ENCODE results near the gene FASTKD3. TPM values are rescaled to one million over a fixed set of nuclear protein-coding genes. Genes with fewer than 3 reads are reported as not detected.

Gene FASTKD3
- total RNA-seq, 2 donors from 2014 or later = 1.3 to 9.1 TPM

DNA sequence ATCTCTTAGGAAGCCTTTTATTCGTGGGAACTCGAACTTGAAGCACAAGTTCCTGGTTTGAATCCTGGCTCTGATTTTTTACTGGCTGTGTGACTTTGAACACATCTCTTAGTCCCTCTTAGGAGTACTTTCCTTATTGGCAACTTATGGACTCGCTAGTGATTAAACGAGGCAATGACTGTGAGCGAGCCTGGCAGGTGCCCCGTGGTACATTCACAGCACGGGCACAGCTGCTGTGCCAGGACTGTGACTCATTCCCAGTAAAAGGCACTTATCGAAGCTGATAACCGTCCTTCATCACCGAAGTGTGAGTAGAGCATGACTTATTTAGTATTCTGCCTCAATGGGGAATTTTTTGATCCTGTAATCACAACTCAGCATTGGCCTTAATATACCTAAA is 40.6 kb downstream of the FASTKD3 start:
- DNase-seq = peak; percentile 41 to 77 (median 67)
- ATAC-seq = peak; percentile 63
- H3K4me3 ChIP-seq = no peak overlapping the region
- no peaks in the 10 kb centered on the region for H3K4me1 ChIP-seq
- H3K9me3 ChIP-seq = no peaks in the 10 kb centered on the region
- intact Hi-C loops (cut with DNase I) = no loop called here
- H3K27me3 ChIP-seq = no peaks in the 10 kb centered on the region
- H3K27ac ChIP-seq = no peak overlapping the region
- WGBS, 2 donors = 57 to 63% methylated on average over 10 of the region's 10 CpGs
- H3K36me3 ChIP-seq (replicated peaks in 1 of 2; ENCODE audit: insufficient read depth in 1 of 2, low read depth in 2 of 2) = no peaks in the 10 kb centered on the region
- no peak for TF ChIP-seq POLR2A (IDR thresholded peaks at IDR 0.05)
- TF ChIP-seq, protein P1, sequence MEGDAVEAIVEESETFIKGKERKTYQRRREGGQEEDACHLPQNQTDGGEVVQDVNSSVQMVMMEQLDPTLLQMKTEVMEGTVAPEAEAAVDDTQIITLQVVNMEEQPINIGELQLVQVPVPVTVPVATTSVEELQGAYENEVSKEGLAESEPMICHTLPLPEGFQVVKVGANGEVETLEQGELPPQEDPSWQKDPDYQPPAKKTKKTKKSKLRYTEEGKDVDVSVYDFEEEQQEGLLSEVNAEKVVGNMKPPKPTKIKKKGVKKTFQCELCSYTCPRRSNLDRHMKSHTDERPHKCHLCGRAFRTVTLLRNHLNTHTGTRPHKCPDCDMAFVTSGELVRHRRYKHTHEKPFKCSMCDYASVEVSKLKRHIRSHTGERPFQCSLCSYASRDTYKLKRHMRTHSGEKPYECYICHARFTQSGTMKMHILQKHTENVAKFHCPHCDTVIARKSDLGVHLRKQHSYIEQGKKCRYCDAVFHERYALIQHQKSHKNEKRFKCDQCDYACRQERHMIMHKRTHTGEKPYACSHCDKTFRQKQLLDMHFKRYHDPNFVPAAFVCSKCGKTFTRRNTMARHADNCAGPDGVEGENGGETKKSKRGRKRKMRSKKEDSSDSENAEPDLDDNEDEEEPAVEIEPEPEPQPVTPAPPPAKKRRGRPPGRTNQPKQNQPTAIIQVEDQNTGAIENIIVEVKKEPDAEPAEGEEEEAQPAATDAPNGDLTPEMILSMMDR (IDR thresholded peaks at IDR 0.05) = no peak

DNA sequence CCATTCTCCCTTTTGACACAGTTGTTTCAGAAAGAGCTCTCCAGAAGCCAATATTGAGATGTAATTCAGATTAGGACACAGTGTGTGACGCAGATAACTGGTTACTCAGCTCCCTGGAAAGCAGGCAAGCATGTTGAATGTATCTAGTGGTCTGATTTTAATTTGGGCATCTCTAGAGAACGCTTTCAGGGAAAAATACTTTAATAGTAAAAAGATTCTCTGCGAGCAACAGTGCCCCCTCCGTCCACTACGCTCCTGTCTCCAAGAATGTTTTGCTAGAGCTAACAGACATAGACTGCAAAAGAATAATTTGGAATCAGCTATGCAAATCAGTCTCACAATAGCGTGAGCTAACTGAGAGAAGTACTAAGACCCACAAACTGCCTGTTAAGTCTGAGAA is 41.2 kb downstream of the FASTKD3 start:
- no peaks in the 10 kb centered on the region for H3K4me1 ChIP-seq
- TF ChIP-seq, protein P1 (IDR thresholded peaks at IDR 0.05) = no peak
- no peak for TF ChIP-seq POLR2A (IDR thresholded peaks at IDR 0.05)
- H3K36me3 ChIP-seq (replicated peaks in 1 of 2; ENCODE audit: insufficient read depth in 1 of 2, low read depth in 2 of 2) = no peaks in the 10 kb centered on the region
- WGBS, 2 donors = 81 to 82% methylated on average over 6 of the region's 6 CpGs
- DNase-seq (no peak), ATAC-seq (no peak)
- no peak overlapping the region for H3K27ac ChIP-seq
- no peak overlapping the region for H3K4me3 ChIP-seq
- intact Hi-C loops (cut with DNase I) = no loop called here
- H3K27me3 ChIP-seq = no peaks in the 10 kb centered on the region
- H3K9me3 ChIP-seq = no peaks in the 10 kb centered on the region

DNA sequence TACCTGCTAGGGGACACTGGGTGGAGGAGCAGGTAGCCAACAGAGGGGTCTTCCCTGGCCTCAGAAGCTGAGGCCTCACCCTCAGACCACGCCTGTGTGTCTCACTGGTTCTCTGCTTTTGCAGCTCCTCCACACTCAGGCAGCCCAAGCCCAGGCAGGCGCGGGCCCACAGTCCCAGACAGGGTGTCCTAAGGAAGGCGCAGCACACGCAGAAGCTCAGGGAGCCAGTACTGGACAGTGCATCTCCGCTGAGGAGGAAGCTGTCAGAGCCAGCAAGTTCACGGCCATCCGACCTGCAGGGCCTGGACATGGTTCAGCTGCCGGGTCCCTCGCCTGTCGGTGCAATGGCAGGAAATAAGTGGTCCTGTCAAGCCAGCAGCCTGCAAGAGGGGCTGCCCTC is 43.2 kb downstream of the FASTKD3 start:
- no peak overlapping the region for H3K4me3 ChIP-seq
- DNase-seq = no peak
- no peak for ATAC-seq
- H3K27me3 ChIP-seq = no peaks in the 10 kb centered on the region
- no peak for TF ChIP-seq POLR2A (IDR thresholded peaks at IDR 0.05)
- TF ChIP-seq, protein P1 (IDR thresholded peaks at IDR 0.05) = no peak
- H3K9me3 ChIP-seq = no peaks in the 10 kb centered on the region
- intact Hi-C loops (cut with DNase I) = no loop called here
- no peaks in the 10 kb centered on the region for H3K36me3 ChIP-seq (replicated peaks in 1 of 2; ENCODE audit: insufficient read depth in 1 of 2, low read depth in 2 of 2)
- H3K4me1 ChIP-seq = no peaks in the 10 kb centered on the region
- H3K27ac ChIP-seq = no peak overlapping the region
- 84 to 92% methylated on average over 8 to 11 of the region's 11 CpGs for WGBS, 2 donors

DNA sequence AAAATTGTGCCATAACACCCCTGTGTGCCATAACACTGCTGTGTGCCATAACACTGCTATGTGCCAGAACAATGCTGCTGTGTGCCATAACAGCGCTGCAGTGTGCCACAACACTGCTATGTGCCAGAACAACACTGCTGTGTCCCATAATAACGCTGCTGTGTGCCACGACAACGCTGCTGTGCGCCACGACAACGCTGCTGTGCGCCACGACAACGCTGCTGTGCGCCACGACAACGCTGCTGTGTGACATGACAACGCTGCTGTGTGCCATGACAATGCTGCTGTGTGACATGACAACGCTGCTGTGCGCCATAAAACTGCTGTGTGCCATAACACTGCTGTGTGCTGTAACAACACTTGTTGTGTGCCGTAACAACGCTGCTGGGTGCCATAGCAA is 43.8 kb downstream of the FASTKD3 start:
- Histone ChIP-seq H3K9me3 (no peaks in the 10 kb centered on the region), H3K4me1 (no peaks in the 10 kb centered on the region), H3K36me3 (replicated peaks in 1 of 2; ENCODE audit: insufficient read depth in 1 of 2, low read depth in 2 of 2) (no peaks in the 10 kb centered on the region), H3K27me3 (no peaks in the 10 kb centered on the region), H3K4me3 (no peak overlapping the region), H3K27ac (no peak overlapping the region)
- ATAC-seq = no peak
- intact Hi-C loops (cut with DNase I) = no loop called here
- TF ChIP-seq POLR2A (IDR thresholded peaks at IDR 0.05) = no peak
- TF ChIP-seq, protein P1 (IDR thresholded peaks at IDR 0.05) = no peak
- DNase-seq = no peak
- 76 to 85% methylated on average over 18 of the region's 18 CpGs for WGBS, 2 donors

DNA sequence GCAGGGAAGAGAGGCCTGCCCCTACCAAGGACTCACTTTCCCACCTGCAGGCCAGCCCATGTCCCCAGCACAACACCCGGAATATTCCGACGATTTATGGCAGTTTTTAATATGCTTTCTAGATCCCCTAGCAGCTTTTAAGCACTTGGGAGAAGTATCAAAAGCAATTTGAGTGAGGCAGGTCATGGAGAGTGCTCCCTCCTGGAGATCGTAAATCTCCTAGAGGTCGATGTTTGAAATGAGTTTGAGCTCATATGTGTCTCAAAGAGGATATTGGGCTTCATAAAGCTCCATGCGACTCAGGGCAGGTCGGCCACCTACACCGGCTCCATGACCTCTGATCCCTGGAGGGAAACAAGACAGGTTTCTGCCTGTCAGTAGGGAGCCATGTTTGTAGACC is 45.2 kb downstream of the FASTKD3 start:
- DNase-seq (no peak), ATAC-seq (no peak)
- no peaks in the 10 kb centered on the region for H3K27me3 ChIP-seq
- 76 to 81% methylated on average over 8 of the region's 8 CpGs for WGBS, 2 donors
- TF ChIP-seq, protein P1 (IDR thresholded peaks at IDR 0.05) = no peak
- no peak for TF ChIP-seq POLR2A (IDR thresholded peaks at IDR 0.05)
- no peaks in the 10 kb centered on the region for H3K4me1 ChIP-seq
- intact Hi-C loops (cut with DNase I) = no loop called here
- H3K9me3 ChIP-seq = no peaks in the 10 kb centered on the region
- no peak overlapping the region for H3K4me3 ChIP-seq
- no peaks in the 10 kb centered on the region for H3K36me3 ChIP-seq (replicated peaks in 1 of 2; ENCODE audit: insufficient read depth in 1 of 2, low read depth in 2 of 2)
- no peak overlapping the region for H3K27ac ChIP-seq
